GM12891 (cell line): ENCODE results near the gene DNAJB14.

Experiments
- POLR2A ChIP-seq: IDR thresholded peaks from 2 replicates; pipeline ENCODE4 v1.6.1; 2011; ENCODE audit warnings: low read depth, low read length, control low read depth
- POLR2AphosphoS5 ChIP-seq: IDR thresholded peaks from 2 replicates; pipeline ENCODE4 v1.6.1; 2011; ENCODE audit warnings: low read depth, low read length, control low read depth

- TF ChIP-seq POLR2A (no peak), POLR2AphosphoS5 (no peak)
Observed at GRCh38 chr4:99855678-99856077, 90.7 kb downstream of the DNAJB14 start.
